ENCODE data around the gene RTTN.

The RTTN gene

DNA sequence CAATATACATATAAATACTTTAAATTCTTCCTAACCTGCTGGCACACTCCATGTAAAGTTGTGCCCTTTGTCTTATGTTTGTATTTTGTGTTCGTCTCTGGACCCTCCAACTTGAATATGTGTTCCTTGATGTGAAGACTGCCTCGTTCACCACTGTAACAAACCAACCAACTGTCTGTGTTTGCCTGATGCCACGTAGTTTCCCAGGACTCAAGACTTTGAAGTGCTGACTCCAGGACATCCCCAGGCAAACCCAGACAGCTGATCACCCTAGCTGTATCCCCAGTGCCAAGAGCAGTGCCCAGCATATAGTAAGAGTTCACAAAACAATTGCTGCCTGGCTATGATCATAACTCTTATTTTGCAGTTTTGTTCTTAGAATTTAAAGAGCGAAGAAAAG lies 242.3 kb downstream of the RTTN start:
- DNase-seq, result no peak

DNA sequence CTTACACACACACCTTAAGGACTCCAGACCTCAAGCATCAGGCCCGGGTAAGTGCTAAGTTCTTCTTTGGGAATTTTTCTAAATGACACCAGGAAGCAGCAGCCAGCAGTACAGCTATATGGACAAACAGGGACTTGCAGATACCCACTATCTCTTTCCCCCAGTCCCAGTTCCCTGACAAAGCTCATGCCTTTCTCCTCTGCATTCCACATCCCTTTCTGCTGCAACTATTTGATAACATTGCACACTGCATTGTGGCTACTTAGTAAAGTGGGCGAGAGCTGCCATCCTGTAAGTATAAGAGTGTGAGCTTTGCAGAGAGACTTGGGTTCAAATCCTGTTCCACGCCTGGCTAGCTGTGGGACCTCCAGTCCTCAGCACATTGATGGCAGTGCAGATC lies 243.8 kb downstream of the RTTN start:
- DNase-seq, result no peak

DNA sequence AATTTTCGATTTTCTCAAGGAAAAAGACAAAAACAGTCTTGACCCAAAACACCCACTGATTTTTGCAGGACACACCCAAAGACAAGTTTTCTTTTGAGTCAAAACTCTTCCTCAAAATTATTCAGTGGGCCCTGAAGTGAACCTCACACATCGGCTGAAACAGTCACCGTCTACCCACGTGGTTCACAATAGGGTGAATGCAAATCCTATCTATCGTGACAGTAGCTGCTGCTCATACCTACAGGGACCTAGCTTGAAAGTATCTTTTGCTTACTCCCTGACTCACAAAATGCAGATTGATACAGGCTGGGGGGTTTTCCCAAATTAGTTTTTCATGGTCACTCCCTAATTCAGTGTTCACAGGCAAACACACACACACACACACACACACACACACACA lies 247.1 kb downstream of the RTTN start:
- peak in 1 of 5 experiments; percentile 71 for DNase-seq

DNA sequence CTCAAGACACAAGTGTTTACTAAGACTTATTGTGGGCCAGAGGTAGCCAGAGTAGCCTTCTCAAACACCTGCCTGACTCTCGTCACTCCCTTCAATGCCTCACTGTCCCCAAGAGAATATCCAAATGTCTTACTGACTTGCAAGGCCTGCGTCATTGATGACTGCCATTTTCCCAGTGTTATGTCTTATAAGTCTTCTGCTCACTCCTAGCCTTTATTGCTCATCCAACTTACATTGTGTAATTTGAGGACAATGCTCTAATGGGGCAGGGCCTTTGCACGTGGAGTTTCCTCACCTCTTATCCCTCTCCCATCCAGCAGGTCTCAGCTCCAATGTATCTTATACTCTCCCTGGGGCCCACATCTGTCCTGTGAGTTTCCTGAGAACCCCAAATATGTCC lies 247.7 kb downstream of the RTTN start:
- DNase-seq, result no peak

DNA sequence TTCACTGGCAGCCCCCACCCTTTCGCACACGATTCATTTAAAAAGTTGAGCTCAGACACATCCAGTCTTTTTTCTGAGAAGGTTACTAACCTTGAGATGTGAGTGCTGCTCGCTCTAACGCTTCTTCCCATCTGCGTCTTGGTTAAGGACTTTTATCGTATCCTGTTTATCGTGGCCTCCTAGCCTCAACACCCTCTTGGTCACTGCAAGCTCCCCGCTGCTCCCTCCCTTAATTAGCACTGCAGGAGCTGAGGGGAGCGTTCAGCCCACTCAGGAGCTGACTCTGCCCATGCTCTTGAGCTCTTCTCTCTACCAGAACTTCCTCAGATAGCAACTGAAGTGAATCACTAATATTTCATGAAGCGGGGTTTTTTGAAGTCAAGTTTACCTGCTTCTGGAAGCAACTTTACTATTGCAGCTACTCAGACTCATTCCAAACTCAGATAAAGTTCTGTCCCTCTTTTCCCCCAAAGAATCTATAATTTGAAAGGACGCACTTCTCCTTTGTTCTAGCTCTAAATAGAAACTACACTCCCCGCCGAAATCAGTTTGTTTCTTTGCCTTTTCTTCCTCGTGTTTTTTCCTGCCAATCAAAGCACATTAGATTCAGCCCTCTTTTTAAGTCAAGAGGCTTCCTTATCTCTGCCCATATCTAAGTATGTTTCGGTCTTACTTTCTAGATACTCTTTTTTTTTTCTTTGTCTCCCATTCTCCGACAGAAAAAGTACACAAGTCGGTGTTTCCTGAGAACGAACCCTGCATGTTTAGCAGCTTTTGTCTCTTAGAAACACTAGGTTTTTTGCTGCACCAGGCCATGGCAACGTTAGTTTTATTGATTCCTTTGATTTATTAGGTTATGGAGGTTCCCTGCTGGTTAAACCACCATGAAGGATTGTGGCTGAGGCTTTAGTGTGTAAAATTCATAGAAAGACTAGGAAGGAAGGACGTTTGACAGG lies 248.5 kb downstream of the RTTN start:
- peak in 1 of 5 experiments; percentile 90 for DNase-seq

DNA sequence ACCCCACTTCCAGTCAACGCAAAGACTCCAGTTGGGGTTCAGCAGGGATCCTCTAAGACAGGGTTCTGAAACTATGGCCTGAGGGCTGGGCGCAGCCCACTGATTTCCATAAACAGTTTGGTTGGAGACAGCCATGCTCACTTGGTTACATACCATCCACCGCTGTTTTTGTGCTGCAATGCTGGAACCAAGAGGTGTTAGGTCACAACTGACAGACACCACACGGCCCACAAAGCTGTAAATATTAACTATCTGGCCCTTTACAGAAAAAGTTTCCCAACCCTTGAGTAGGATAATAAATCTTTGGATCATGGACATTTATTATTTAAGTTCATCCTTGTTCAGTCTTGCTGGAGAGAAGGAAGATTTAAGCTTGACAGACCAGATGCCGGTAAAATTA lies 249.4 kb downstream of the RTTN start:
- peak in 1 of 5 experiments; percentile 65 for DNase-seq

DNA sequence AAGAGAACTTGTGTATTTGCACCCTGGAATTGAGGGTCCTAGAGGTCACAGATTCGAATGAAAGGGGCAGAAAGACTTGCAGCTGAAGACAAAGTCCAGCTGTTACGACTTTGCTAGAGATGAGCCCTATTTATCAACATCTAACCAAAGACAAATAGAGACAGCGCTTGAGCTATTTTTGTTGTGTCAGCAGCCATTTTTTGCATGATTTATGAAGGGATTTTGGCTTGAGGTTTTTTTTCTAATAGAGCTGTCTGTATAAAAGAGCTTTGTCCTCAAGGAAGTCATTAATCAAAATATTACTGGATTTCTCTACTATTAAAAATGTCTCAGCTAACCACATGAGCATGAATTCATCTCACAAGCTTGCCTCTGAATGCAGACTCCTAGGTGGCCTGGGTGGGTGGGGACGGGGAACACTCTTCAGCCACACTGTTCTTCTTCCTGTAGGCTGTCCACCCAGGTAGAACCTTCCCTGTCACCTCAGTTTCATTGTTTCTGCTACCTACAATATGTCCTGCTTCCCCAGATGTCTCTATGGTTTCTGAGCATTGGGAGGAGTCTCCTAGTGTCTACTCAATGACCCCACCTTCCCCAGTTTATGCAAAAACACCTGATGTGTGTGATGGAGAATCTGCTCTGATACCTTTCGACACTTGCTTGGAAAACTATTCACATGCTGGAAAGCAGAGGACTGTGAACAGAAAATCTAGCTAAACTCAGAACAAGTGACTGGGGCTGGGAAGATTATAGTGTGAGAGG lies 250.6 kb downstream of the RTTN start:
- peak in 1 of 5 experiments; percentile 59 for DNase-seq

DNA sequence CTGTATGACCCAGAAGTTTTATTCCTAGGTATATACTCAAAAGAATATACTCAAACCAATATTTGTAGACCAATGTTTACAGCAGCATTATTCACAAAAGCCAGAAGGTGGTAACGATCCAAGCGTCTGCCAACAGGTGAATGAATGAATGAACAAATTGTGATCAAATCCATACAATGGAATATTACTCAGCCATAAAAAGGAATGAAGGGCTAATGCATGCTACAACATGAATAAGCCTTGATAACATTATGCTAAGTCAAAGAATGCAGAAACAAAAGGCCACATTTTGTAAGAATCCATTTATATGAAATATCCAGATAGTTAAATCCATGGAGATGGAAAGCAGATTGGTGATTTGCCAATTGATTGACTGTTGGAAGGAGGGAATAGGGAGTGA lies 252.3 kb downstream of the RTTN start:
- no peak for DNase-seq

Data from T-helper 2 cell (primary cell).